Panc1 (cell line): ENCODE data around the gene SPTBN4. TPM values are rescaled to one million over a fixed set of nuclear protein-coding genes. Genes with fewer than 3 reads are reported as not detected.
"Not testable (repeated sequence)": the region's sequence is repeated elsewhere in the genome, so short reads cannot be mapped to it uniquely, and the experiment has no call there.

ENCODE experiments used
- ATAC-seq: fragments of 200-7000 bp; cut with Tn5 transposase; 2 replicates; pipeline ENCODE4 v1.9.1; 2020; ENCODE audit warnings: mild to moderate bottlenecking, moderate library complexity
- BruUV-seq: library from RNA; stranded (reverse); fragments of 400-500 nt; replicated peaks from 2 replicates; lab custom pipeline; 2021; lab: Mats Ljungman, UMichigan
- CTCF ChIA-PET: fragments of 300-600 bp; sonication (Branson Sonifier 250); formaldehyde crosslinking; loops from one replicate; lab custom pipeline; 2022; ENCODE audit warnings: antibody characterized with exemption; lab: Charles Lee
- POLR2A ChIA-PET: fragments of 300-600 bp; sonication (Branson Sonifier 250); formaldehyde crosslinking; loops from one replicate; lab custom pipeline; 2022; ENCODE audit warnings: antibody characterized with exemption; lab: Charles Lee
- DNase-seq: peaks from one replicate; pipeline ENCODE4 v3.0.0-alpha.2; 2010; ENCODE audit warnings: low read depth, low spot score
- H3K27ac ChIP-seq: 2 replicates; pipeline ENCODE4 v1.5.1; 2011; ENCODE audit warnings: mild to moderate bottlenecking, low read length, inconsistent platforms
- H3K27me3 ChIP-seq: fragments of 200-500 bp; sonication (Bioruptor generic); 2 replicates; pipeline ENCODE4 v1.6.0; 2014; ENCODE audit warnings: low read length, inconsistent platforms; ENCODE audit not compliant: control insufficient read depth, insufficient read depth
- H3K36me3 ChIP-seq: fragments of 200-500 bp; sonication (Bioruptor generic); 2 replicates; pipeline ENCODE4 v1.5.1; 2014; ENCODE audit warnings: inconsistent platforms, mild to moderate bottlenecking, low read length, moderate library complexity; ENCODE audit not compliant: control insufficient read depth, insufficient read depth
- H3K4me1 ChIP-seq: 2 replicates; pipeline ENCODE4 v1.5.1; 2011; ENCODE audit warnings: inconsistent platforms, mild to moderate bottlenecking, low read length, moderate library complexity; ENCODE audit not compliant: control insufficient read depth, insufficient read depth
- H3K4me3 ChIP-seq, 2 experiments: 2 replicates each; pipeline ENCODE4 v1.5.1; 2011 to 2012; ENCODE audit warnings: low read depth in 2 of 2, low read length in 2 of 2, mild to moderate bottlenecking in 2 of 2, inconsistent platforms in 1 of 2, moderate library complexity in 1 of 2
- H3K9me3 ChIP-seq: fragments of 200-500 bp; sonication (Bioruptor generic); 2 replicates; pipeline ENCODE4 v1.5.1; 2014; ENCODE audit warnings: low read depth, mild to moderate bottlenecking, inconsistent platforms, low read length, moderate library complexity; ENCODE audit not compliant: control insufficient read depth, insufficient read depth
- POLR2AphosphoS5 ChIP-seq: IDR thresholded peaks from 2 replicates; pipeline ENCODE4 v1.6.1; 2012; ENCODE audit warnings: mild to moderate bottlenecking, low read depth, low read length, moderate library complexity
- SIN3A ChIP-seq: IDR thresholded peaks from 2 replicates; pipeline ENCODE4 v1.6.1; 2012; ENCODE audit warnings: low read depth, mild to moderate bottlenecking, low read length, moderate library complexity, borderline replicate concordance; ENCODE audit not compliant: insufficient read depth
- TCF7L2 ChIP-seq: IDR thresholded peaks from 2 replicates; pipeline ENCODE4 v1.6.1; 2011; ENCODE audit warnings: mild to moderate bottlenecking, low read depth, low read length, inconsistent platforms
- in situ Hi-C: cut with HindIII; loops from 2 replicates; pipeline ENCODE4 v1.10.0; 2016; ENCODE audit warnings: low sequenced_read_pairs, low pct_unique_long_range_greater_than_20kb
- intact Hi-C: fragments of 100-400 bp; cut with micrococcal nuclease; formaldehyde crosslinking; loops from one replicate; pipeline ENCODE4 v1.10.0; 2022; ENCODE audit not compliant: unreplicated experiment
- total RNA-seq: library from RNA; stranded (reverse); gene quantifications from one replicate; pipeline ENCODE4 v1.2.1, GENCODE V29; 2021; ENCODE audit not compliant: unreplicated experiment
- TF ChIP-seq, protein P1 (sequence below), 2 experiments: IDR thresholded peaks; 2 replicates each; pipeline ENCODE4 v1.6.1; 2011 to 2012; ENCODE audit warnings: low read depth in 2 of 2, control low read depth in 1 of 2, low read length in 1 of 2, mild to moderate bottlenecking in 1 of 2, moderate library complexity in 1 of 2; ENCODE audit not compliant: insufficient read depth in 1 of 2
- TF ChIP-seq, protein P2 (sequence below): fragments of 450-650 bp; IDR thresholded peaks from 2 replicates; pipeline ENCODE4 v1.5.1; 2017; ENCODE audit warnings: mild to moderate bottlenecking

SPTBN4 gene
- total RNA-seq, 1 experiment from 2014 or later, result 1.2 TPM

DNA sequence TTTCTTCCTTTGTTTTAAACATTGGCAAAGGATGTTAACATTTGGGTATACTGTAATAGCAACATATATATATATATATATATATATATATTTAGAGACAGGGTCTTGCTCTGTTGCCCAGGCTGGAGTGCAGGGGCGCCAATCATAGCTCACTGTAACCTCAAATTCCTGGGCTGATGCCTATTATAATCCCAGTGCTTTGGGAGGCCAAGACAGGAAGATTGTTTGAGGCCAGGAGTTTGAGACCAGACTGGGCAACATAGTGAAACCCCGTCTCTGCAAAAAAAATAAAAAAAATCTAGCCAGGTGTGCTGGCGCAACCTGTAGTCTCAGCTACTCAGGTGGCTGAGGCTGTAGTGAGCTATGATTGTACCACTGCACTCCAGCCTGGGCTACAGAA lies 6.6 kb upstream of the SPTBN4 start:
- BruUV-seq, result no TSS peak
- no peak for TF ChIP-seq POLR2AphosphoS5
- TF ChIP-seq, protein P1, sequence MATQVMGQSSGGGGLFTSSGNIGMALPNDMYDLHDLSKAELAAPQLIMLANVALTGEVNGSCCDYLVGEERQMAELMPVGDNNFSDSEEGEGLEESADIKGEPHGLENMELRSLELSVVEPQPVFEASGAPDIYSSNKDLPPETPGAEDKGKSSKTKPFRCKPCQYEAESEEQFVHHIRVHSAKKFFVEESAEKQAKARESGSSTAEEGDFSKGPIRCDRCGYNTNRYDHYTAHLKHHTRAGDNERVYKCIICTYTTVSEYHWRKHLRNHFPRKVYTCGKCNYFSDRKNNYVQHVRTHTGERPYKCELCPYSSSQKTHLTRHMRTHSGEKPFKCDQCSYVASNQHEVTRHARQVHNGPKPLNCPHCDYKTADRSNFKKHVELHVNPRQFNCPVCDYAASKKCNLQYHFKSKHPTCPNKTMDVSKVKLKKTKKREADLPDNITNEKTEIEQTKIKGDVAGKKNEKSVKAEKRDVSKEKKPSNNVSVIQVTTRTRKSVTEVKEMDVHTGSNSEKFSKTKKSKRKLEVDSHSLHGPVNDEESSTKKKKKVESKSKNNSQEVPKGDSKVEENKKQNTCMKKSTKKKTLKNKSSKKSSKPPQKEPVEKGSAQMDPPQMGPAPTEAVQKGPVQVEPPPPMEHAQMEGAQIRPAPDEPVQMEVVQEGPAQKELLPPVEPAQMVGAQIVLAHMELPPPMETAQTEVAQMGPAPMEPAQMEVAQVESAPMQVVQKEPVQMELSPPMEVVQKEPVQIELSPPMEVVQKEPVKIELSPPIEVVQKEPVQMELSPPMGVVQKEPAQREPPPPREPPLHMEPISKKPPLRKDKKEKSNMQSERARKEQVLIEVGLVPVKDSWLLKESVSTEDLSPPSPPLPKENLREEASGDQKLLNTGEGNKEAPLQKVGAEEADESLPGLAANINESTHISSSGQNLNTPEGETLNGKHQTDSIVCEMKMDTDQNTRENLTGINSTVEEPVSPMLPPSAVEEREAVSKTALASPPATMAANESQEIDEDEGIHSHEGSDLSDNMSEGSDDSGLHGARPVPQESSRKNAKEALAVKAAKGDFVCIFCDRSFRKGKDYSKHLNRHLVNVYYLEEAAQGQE (IDR thresholded peaks at IDR 0.05; ENCODE audit: insufficient read depth in 1 of 2, low read depth in 2 of 2, low read length in 1 of 2), result no peak
- no peak for TF ChIP-seq TCF7L2
- TF ChIP-seq, protein P2, sequence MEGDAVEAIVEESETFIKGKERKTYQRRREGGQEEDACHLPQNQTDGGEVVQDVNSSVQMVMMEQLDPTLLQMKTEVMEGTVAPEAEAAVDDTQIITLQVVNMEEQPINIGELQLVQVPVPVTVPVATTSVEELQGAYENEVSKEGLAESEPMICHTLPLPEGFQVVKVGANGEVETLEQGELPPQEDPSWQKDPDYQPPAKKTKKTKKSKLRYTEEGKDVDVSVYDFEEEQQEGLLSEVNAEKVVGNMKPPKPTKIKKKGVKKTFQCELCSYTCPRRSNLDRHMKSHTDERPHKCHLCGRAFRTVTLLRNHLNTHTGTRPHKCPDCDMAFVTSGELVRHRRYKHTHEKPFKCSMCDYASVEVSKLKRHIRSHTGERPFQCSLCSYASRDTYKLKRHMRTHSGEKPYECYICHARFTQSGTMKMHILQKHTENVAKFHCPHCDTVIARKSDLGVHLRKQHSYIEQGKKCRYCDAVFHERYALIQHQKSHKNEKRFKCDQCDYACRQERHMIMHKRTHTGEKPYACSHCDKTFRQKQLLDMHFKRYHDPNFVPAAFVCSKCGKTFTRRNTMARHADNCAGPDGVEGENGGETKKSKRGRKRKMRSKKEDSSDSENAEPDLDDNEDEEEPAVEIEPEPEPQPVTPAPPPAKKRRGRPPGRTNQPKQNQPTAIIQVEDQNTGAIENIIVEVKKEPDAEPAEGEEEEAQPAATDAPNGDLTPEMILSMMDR, result no peak
- TF ChIP-seq SIN3A, result no peak
- Histone ChIP-seq H3K27me3 (no peaks in the 10 kb centered on the region), H3K9me3 (no peaks in the 10 kb centered on the region), H3K4me3 (no peak overlapping the region), H3K4me1 (peaks cover 10% of the 10 kb centered on the region; the same call in 1 of the 2 replicates), H3K36me3 (no peaks in the 10 kb centered on the region; the same call in 1 of the 2 replicates), H3K27ac (no peak overlapping the region)
- ATAC-seq (no peak), DNase-seq (no peak)
- POLR2A ChIA-PET, result no interaction called here
- in situ Hi-C loops (no loop called here), intact Hi-C loops (no loop called here)
- CTCF ChIA-PET, result interaction anchor here (0.6 kb wide), 1 partner anchor 18 kb away, joined by 3 read pairs; no protein-coding TSS in a partner anchor

DNA sequence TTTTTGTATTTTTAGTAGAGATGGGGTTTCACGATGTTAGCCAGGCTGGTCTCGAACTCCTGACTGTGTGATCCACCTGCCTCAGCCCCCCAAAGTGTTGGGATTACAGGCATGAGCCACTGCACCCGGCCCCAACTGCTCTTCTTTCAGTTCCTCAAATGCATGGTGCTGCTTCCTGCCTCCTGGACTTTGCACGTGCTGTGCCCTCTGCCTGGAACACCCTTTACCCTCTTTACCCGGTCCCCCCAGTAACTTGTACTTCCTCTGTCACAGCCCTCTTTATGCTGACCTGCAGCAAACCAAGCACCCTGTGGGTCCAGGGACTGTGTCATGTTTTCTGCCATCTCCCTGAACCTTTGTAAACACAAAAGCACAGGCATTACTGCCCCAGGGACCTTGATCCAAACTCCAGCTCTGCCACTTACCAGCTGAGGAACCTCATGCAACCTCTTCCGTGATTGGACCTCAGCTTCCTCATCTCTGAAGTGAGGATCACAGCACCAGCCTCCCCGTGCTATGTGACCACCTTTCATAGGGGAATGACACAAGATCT lies 5.1 kb upstream of the SPTBN4 start:
- no peak for TF ChIP-seq SIN3A
- ChIA-PET POLR2A (no interaction called here), CTCF (no interaction called here)
- Histone ChIP-seq H3K4me3 (no peak overlapping the region), H3K36me3 (no peaks in the 10 kb centered on the region; the same call in 1 of the 2 replicates), H3K4me1 (peaks cover 10% of the 10 kb centered on the region; the same call in 1 of the 2 replicates), H3K27me3 (no peaks in the 10 kb centered on the region), H3K27ac (no peak overlapping the region), H3K9me3 (no peaks in the 10 kb centered on the region)
- DNase-seq (no peak), ATAC-seq (no peak)
- no TSS peak for BruUV-seq
- in situ Hi-C loops (no loop called here), intact Hi-C loops (no loop called here)

DNA sequence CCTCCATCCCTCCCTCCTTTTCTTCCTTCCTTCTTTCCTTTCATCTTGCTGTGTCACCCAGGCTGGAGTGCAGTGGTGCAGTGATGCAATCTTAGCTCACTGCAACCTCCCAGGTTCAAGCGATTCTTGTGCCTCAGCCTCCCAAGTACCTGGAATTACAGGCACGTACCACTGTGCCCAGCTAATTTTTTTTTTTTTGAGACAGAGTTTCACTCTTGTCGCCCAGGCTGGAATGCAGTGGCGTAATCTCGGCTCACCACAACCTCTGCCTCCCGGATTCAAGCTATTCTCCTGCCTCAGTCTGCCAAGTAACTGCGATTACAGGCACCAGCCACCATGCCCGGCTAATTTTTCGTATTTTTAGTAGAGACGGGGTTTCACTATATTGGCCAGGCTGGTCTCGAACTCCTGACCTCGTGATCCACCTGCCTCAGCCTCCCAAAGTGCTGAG lies 3.2 kb upstream of the SPTBN4 start:
- intact Hi-C loops, DNase-seq: not testable (repeated sequence)
- CTCF ChIA-PET, result interaction anchor here (0.6 to 1.5 kb wide), 9 partner anchors 23 to 171 kb away, joined by 3 to 10 read pairs (median 4); no protein-coding TSS in a partner anchor

More for the DNA sequence above, 3.2 kb upstream of the SPTBN4 start:
- POLR2A ChIA-PET, result interaction anchor here (0.5 to 0.6 kb wide), 2 partner anchors 28 to 30 kb away, joined by 14 to 16 read pairs; no protein-coding TSS in a partner anchor
- H3K27me3 ChIP-seq, H3K4me3 ChIP-seq, in situ Hi-C loops, H3K9me3 ChIP-seq, ATAC-seq, H3K36me3 ChIP-seq, BruUV-seq, H3K27ac ChIP-seq: not testable (repeated sequence)
- H3K4me1 ChIP-seq, result peaks cover 10% of the 10 kb centered on the region; the same call in 1 of the 2 replicates
